ENCODE measurements around the gene LAMA2.

LAMA2 gene

DNA sequence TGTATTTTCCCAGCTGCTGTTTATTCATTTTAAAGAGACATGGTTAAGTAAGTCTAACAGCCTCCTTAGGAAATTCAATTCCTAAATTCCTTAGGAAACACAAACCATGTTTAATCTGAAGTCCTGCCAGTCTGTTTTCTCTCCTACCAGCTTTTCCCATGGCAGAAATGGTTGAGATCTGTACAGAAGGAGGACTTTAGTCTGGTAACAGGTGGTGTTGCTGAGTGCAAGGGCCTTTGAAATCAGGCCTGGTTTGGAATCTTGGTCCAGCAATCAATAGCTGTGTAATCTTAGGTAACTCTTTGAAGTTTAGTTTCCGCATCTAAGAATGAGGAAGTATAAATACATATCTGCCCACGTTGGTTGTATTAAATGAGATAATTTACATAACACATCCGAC lies 232.5 kb downstream of the LAMA2 start:
- Histone ChIP-seq H3K4me3 (ENCODE audit: low read length) (no peak overlapping the region), H3K4me1 (ENCODE audit: control insufficient read depth, insufficient read depth, low read length) (peaks cover 4% of the 10 kb centered on the region), H3K36me3 (ENCODE audit: control insufficient read depth, insufficient read depth, low read length) (no peaks in the 10 kb centered on the region), H3K9me3 (ENCODE audit: control insufficient read depth, low read length) (no peaks in the 10 kb centered on the region), H3K9ac (ENCODE audit: low read length) (no peak overlapping the region), H3K27me3 (ENCODE audit: control insufficient read depth, insufficient read depth, low read length) (no peaks in the 10 kb centered on the region)

DNA sequence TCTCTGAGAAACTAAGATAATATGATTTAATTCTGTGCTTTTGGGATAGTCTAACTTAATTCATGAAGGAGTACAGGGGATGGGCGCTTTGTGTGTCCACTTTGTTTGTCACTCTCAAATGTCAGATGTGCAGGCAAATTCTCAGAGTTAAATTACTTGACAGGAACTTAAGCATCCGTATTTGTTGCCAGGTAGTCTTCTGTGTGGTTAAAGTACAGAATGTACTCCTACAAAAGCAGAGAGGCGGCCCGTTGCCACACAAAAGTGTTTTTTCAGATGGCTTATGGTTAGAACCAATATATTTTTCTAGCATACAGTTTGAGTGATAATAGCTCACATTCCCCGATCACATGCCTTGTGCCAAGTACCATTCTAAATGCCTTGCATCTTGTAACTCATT lies 234.4 kb downstream of the LAMA2 start:
- no peaks in the 10 kb centered on the region for H3K27me3 ChIP-seq (ENCODE audit: control insufficient read depth, insufficient read depth, low read length)
- H3K36me3 ChIP-seq (ENCODE audit: control insufficient read depth, insufficient read depth, low read length): no peaks in the 10 kb centered on the region
- H3K4me3 ChIP-seq (ENCODE audit: low read length): no peak overlapping the region
- peaks cover 4% of the 10 kb centered on the region for H3K4me1 ChIP-seq (ENCODE audit: control insufficient read depth, insufficient read depth, low read length)
- no peak overlapping the region for H3K9ac ChIP-seq (ENCODE audit: low read length)
- H3K9me3 ChIP-seq (ENCODE audit: control insufficient read depth, low read length): no peaks in the 10 kb centered on the region

DNA sequence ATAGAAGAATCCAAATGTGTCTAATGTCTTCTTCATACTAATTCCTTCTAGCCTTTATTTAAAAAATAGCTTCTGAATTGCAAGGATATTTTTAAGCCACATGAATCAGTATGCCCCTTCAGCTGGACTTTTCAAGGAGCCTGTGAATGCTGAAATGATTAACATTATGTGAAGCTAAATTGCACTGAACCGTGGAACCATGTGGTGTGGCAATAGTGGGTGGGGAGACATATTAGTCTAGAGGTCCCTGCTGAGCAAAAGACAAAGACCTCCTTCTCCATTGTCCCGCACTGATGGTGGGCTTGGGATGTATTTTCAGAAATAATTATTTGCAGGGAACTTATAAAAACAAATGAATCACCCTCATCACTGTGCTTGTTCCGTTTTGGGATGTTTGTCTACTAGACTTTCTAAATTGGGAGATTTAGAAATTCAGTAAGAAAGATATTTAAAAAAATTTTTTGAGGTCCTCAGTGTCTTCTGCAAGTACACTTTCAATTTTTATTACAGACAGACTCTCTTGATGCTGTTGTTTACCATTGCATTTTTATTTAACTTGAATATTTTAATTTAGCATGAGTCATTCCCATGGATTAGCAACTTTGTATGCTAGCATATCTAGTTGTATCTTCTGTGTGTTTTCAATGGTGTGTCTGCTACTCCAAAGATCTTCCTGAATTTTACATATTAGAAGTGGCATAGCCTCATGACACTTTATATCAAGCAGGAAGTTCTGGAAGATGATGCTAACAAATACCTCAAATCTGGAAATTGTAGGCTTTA lies 238.1 kb downstream of the LAMA2 start:
- no peaks in the 10 kb centered on the region for H3K27me3 ChIP-seq (ENCODE audit: control insufficient read depth, insufficient read depth, low read length)
- H3K9me3 ChIP-seq (ENCODE audit: control insufficient read depth, low read length): no peaks in the 10 kb centered on the region
- H3K4me1 ChIP-seq (ENCODE audit: control insufficient read depth, insufficient read depth, low read length): no peaks in the 10 kb centered on the region
- H3K36me3 ChIP-seq (ENCODE audit: control insufficient read depth, insufficient read depth, low read length): no peaks in the 10 kb centered on the region
- H3K4me3 ChIP-seq (ENCODE audit: low read length): no peak overlapping the region
- H3K9ac ChIP-seq (ENCODE audit: low read length): no peak overlapping the region

DNA sequence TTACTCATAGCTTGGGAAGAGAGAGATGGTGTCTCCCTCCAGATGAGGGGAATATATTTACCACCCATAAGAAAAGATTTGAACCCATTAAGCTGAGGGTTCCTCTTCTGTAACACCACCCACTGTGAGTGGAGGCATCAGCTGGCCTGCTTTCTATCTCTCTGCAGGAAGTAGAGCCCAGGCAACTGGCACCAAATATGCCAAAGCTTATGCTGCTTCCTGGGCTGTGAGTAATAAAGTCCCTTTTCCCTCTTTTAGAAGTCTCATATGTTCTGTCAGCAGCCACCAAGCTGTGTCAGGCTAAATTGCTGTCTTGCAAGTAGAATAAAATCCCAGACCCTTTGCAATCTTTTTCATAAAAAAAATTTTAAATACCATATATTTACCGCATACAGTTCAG lies 241.4 kb downstream of the LAMA2 start:
- no peaks in the 10 kb centered on the region for H3K27me3 ChIP-seq (ENCODE audit: control insufficient read depth, insufficient read depth, low read length)
- H3K4me1 ChIP-seq (ENCODE audit: control insufficient read depth, insufficient read depth, low read length): no peaks in the 10 kb centered on the region
- no peak overlapping the region for H3K9ac ChIP-seq (ENCODE audit: low read length)
- no peak overlapping the region for H3K4me3 ChIP-seq (ENCODE audit: low read length)
- H3K9me3 ChIP-seq (ENCODE audit: control insufficient read depth, low read length): no peaks in the 10 kb centered on the region
- H3K36me3 ChIP-seq (ENCODE audit: control insufficient read depth, insufficient read depth, low read length): no peaks in the 10 kb centered on the region

DNA sequence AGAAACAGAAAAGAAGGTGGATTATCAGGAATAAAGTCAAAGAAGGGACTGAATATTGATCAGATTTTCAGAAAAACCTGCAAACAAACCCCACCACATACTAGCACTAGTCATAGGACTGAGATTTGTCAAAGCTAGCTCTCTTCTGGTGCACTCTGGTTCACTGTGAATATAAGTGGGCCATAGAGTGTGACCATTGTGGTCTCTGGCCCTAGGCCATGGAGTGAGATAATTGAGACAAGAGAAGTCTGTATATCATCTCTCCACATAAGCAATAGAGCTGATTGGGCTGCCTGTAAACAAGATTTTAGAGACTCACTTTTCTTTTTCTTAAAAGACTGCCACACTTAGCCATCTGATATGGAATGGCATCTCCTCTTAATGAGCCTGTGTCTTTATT lies 247.2 kb downstream of the LAMA2 start:
- Histone ChIP-seq H3K9me3 (ENCODE audit: control insufficient read depth, low read length) (no peaks in the 10 kb centered on the region), H3K4me3 (ENCODE audit: low read length) (no peak overlapping the region), H3K9ac (ENCODE audit: low read length) (no peak overlapping the region), H3K4me1 (ENCODE audit: control insufficient read depth, insufficient read depth, low read length) (peaks cover 6% of the 10 kb centered on the region), H3K27me3 (ENCODE audit: control insufficient read depth, insufficient read depth, low read length) (no peaks in the 10 kb centered on the region), H3K36me3 (ENCODE audit: control insufficient read depth, insufficient read depth, low read length) (no peaks in the 10 kb centered on the region)

DNA sequence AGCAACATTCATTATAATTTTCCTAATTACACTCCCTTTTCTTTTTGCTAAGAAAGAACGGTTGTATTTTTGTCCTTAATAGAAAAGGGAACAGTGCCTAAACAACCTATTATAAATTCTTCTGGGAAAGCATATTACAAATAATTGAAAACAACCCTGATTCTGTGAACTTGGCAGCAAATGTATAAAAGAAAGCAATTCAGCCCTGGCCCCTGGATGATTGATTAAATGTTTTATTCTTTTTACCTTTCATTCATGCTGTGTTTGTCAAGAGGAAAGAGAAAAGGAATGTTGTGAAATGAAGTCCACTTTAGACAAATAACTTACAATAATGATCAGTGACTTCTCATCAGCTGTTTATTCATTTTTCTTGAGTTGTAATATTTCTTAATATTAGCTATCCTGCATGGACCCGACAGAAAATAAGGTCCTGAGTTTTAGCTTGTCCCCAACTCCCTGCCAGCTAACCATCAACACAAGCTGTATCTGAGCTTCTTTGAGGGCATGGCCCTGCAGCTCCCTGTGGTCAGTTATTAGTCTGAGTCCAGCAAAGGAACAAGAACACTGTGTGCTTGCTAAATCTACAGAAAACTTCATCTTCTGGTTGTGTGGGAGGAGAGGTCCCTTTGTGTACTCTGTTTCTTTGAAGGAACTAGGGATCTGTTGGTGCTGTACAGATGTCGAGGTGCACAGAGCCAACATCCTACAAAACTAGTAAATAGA lies 248.2 kb downstream of the LAMA2 start:
- Histone ChIP-seq H3K4me1 (ENCODE audit: control insufficient read depth, insufficient read depth, low read length) (peaks cover 6% of the 10 kb centered on the region), H3K9me3 (ENCODE audit: control insufficient read depth, low read length) (no peaks in the 10 kb centered on the region), H3K9ac (ENCODE audit: low read length) (no peak overlapping the region), H3K36me3 (ENCODE audit: control insufficient read depth, insufficient read depth, low read length) (no peaks in the 10 kb centered on the region), H3K4me3 (ENCODE audit: low read length) (no peak overlapping the region), H3K27me3 (ENCODE audit: control insufficient read depth, insufficient read depth, low read length) (no peaks in the 10 kb centered on the region)

DNA sequence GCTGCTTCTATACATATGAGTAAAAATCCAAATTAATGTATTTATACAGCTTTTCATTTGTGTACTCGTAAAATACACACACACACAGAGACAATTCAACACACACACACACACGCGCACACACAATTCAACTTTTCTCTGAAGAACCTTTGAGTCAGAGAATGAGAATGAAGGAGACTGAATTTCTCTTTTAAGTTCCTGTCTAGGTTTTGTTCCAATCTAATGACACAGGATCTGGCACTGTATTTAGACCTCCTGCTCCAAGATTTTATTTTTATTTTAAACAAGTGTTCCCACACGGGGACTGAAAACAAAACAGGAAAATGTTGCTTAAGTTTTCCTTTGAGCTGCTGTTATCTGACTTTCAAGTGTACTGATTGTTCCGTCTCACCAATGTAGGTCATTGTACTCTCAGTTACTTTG lies 250.8 kb downstream of the LAMA2 start:
- Histone ChIP-seq H3K36me3 (ENCODE audit: control insufficient read depth, insufficient read depth, low read length) (no peaks in the 10 kb centered on the region), H3K9ac (ENCODE audit: low read length) (no peak overlapping the region), H3K4me3 (ENCODE audit: low read length) (no peak overlapping the region), H3K27me3 (ENCODE audit: control insufficient read depth, insufficient read depth, low read length) (no peaks in the 10 kb centered on the region), H3K4me1 (ENCODE audit: control insufficient read depth, insufficient read depth, low read length) (peaks cover 6% of the 10 kb centered on the region), H3K9me3 (ENCODE audit: control insufficient read depth, low read length) (no peaks in the 10 kb centered on the region)

DNA sequence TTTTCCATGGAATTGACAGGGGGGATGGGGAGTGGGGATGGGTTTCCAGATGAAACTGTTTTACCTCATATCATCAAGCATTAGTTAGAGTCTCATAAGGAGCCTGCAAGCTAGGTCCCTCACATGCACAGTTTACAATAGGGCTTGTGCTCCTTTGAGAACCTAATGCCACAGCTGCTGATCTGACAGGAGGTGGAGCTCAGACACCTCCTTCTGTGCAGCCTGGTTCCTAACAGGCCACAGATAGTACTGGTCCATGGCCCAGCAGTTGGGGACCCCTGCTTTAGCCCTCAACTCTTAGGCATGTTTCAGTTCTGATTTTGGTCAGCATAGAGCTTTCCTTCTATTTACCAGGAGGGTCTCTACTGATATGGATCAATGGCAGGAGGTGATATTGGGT lies 251.6 kb downstream of the LAMA2 start:
- H3K4me1 ChIP-seq (ENCODE audit: control insufficient read depth, insufficient read depth, low read length): peaks cover 6% of the 10 kb centered on the region
- H3K27me3 ChIP-seq (ENCODE audit: control insufficient read depth, insufficient read depth, low read length): no peaks in the 10 kb centered on the region
- no peaks in the 10 kb centered on the region for H3K9me3 ChIP-seq (ENCODE audit: control insufficient read depth, low read length)
- H3K36me3 ChIP-seq (ENCODE audit: control insufficient read depth, insufficient read depth, low read length): no peaks in the 10 kb centered on the region
- H3K9ac ChIP-seq (ENCODE audit: low read length): no peak overlapping the region
- no peak overlapping the region for H3K4me3 ChIP-seq (ENCODE audit: low read length)

DNA sequence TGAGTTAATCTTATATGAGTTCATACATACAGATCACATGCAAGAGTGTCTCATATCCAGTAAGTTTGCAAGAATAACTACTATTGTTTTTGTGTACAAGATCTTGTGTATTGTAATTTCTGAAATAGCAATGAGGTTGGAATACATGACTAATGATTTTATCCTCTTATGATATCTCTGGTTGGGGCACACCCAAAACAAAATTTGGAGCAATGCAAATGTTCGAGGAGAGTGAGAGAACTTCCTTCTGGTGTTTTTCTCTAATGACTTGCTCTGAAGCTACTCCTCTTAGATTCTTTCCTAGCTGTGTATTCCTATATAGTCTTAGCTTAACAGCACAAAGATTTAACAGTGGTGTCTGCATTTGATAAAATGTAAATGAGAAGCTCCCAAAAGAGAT lies 252.5 kb downstream of the LAMA2 start:
- H3K9me3 ChIP-seq (ENCODE audit: control insufficient read depth, low read length): no peaks in the 10 kb centered on the region
- H3K36me3 ChIP-seq (ENCODE audit: control insufficient read depth, insufficient read depth, low read length): no peaks in the 10 kb centered on the region
- H3K9ac ChIP-seq (ENCODE audit: low read length): no peak overlapping the region
- H3K4me1 ChIP-seq (ENCODE audit: control insufficient read depth, insufficient read depth, low read length): peaks cover 6% of the 10 kb centered on the region
- H3K4me3 ChIP-seq (ENCODE audit: low read length): no peak overlapping the region
- no peaks in the 10 kb centered on the region for H3K27me3 ChIP-seq (ENCODE audit: control insufficient read depth, insufficient read depth, low read length)

DNA sequence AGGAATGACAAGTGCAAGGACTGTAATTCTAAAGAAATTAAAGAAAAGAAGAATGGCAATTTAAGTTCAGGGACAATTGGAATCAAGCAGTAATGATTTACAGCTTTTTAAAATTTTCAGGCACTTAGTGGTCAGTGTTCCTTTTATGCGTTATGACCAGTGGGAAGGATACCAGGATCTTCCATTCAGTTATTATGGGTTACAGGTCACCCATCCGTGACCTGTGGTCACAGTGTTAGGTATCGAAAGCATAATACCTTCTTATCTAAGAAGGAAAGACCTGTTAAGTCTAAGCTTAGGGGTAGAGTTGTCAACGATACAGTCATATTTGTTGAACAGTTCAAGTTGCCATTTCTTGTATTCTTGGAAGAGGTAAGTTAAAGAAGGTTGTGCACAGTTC lies 253.8 kb downstream of the LAMA2 start:
- no peaks in the 10 kb centered on the region for H3K9me3 ChIP-seq (ENCODE audit: control insufficient read depth, low read length)
- H3K27me3 ChIP-seq (ENCODE audit: control insufficient read depth, insufficient read depth, low read length): no peaks in the 10 kb centered on the region
- no peak overlapping the region for H3K4me3 ChIP-seq (ENCODE audit: low read length)
- no peaks in the 10 kb centered on the region for H3K36me3 ChIP-seq (ENCODE audit: control insufficient read depth, insufficient read depth, low read length)
- H3K4me1 ChIP-seq (ENCODE audit: control insufficient read depth, insufficient read depth, low read length): peaks cover 6% of the 10 kb centered on the region
- H3K9ac ChIP-seq (ENCODE audit: low read length): no peak overlapping the region

DNA sequence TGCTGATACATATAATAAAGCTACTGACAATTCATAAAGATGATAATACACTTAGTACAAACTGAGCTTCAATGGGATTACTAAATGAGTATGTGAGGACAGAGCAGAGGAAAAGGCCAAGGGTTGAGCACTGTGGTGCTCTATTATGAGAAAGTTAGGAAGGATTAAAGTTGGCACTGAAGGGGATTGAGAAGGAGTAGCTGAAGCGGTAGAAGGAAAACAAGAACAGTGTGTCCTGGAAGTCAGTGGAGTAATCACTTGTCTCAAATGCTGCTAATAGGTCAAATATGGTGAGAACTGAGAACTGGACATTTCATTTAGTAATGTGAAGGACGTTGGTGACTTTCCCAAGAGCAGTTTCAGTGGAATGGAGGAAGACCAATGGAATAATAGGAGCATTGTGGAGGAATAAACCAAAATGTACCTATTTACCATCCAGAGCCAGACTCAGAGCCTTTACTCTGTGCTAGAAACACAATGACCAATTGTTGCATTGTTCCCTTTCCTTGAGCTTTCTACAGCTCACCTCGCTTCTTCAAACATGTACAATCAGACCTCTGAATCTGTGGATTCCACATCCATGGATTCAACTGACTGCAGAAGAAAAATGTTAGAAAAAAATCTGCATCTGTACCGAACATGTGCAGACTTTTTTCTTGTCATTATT lies 255.9 kb downstream of the LAMA2 start:
- Histone ChIP-seq H3K4me1 (ENCODE audit: control insufficient read depth, insufficient read depth, low read length) (peaks cover 6% of the 10 kb centered on the region), H3K9ac (ENCODE audit: low read length) (no peak overlapping the region), H3K4me3 (ENCODE audit: low read length) (no peak overlapping the region), H3K27me3 (ENCODE audit: control insufficient read depth, insufficient read depth, low read length) (no peaks in the 10 kb centered on the region), H3K36me3 (ENCODE audit: control insufficient read depth, insufficient read depth, low read length) (no peaks in the 10 kb centered on the region), H3K9me3 (ENCODE audit: control insufficient read depth, low read length) (no peaks in the 10 kb centered on the region)

DNA sequence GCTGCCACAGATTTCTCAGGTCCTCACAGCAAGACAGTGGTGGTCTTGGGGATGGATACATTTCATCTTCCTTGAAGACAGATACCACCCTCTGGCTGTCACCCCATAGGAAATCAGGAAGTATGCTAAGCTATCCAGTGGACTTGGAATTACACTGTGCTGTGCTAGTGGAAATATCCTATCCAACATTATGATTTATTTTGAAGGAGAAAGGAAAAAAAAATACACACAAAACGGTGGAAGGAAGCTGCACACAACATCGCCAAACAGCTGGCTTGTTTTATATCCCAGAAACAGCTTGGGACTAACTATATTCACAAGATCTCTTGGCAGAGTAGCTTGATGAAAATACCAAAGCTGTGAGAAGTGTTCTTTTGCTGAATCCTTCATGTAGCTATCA lies 257.6 kb downstream of the LAMA2 start:
- Histone ChIP-seq H3K4me1 (ENCODE audit: control insufficient read depth, insufficient read depth, low read length) (no peaks in the 10 kb centered on the region), H3K9ac (ENCODE audit: low read length) (no peak overlapping the region), H3K36me3 (ENCODE audit: control insufficient read depth, insufficient read depth, low read length) (no peaks in the 10 kb centered on the region), H3K9me3 (ENCODE audit: control insufficient read depth, low read length) (no peaks in the 10 kb centered on the region), H3K27me3 (ENCODE audit: control insufficient read depth, insufficient read depth, low read length) (no peaks in the 10 kb centered on the region), H3K4me3 (ENCODE audit: low read length) (no peak overlapping the region)
